RWPE2 (cell line): ENCODE measurements around the gene PMEPA1.

ENCODE experiments used
- ATAC-seq: fragments of 200-7000 bp; cut with Tn5 transposase; 3 replicates; pipeline ENCODE4 v1.9.1; 2021; ENCODE audit warnings: low read depth
- DNase-seq: peaks from one replicate; pipeline ENCODE4 v3.0.0-alpha.2; 2020; ENCODE audit warnings: low spot score
- H3K27ac ChIP-seq: fragments of 450-650 bp; 2 replicates; pipeline ENCODE4 v1.5.1; 2017; ENCODE audit warnings: mild to moderate bottlenecking; ENCODE audit not compliant: poor library complexity, severe bottlenecking
- H3K27me3 ChIP-seq: fragments of 250-450 bp; sonication (Bioruptor Pico); 2 replicates; pipeline ENCODE4 v1.5.1; 2021; ENCODE audit warnings: mild to moderate bottlenecking, moderate library complexity; ENCODE audit not compliant: insufficient read depth, poor library complexity, severe bottlenecking
- H3K36me3 ChIP-seq: fragments of 250-450 bp; sonication (Bioruptor Pico); 2 replicates; pipeline ENCODE4 v1.5.1; 2020; ENCODE audit warnings: low read depth, mild to moderate bottlenecking, moderate library complexity
- H3K4me1 ChIP-seq: fragments of 250-450 bp; sonication (Bioruptor Pico); 2 replicates; pipeline ENCODE4 v1.5.1; 2021; ENCODE audit warnings: mild to moderate bottlenecking, moderate library complexity; ENCODE audit not compliant: insufficient read depth, poor library complexity, severe bottlenecking
- H3K4me3 ChIP-seq: fragments of 250-450 bp; sonication (Bioruptor Pico); 2 replicates; pipeline ENCODE4 v1.5.1; 2021; ENCODE audit warnings: mild to moderate bottlenecking, moderate library complexity; ENCODE audit not compliant: severe bottlenecking
- H3K9me3 ChIP-seq: fragments of 250-450 bp; sonication (Bioruptor Pico); 2 replicates; pipeline ENCODE4 v1.5.1; 2021; ENCODE audit warnings: mild to moderate bottlenecking, moderate library complexity; ENCODE audit not compliant: severe bottlenecking
- TF ChIP-seq, protein P1 (sequence below): fragments of 450-650 bp; IDR thresholded peaks from one replicate; pipeline ENCODE4 v1.5.1; 2017; ENCODE audit warnings: mild to moderate bottlenecking, moderate library complexity; ENCODE audit not compliant: poor library complexity, severe bottlenecking

Gene PMEPA1

DNA sequence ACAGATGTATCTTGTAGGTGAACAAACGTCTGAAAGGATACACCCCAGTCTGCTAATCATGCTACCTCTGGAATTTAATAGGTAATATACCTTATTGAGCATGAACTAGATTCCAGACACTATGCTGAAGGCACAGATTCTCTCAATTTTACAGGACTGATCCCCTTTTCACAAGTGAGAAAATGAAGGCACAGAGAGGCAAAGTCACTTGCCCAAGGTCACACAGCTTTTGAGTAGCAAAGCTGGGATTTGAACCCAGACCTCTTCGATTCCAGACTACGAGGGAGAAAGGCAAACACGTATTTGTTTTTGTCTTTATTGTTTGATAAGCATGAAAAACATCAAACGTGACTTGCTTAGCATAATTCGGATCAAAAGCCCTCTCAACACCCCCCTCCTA, 34.4 kb upstream of the PMEPA1 start:
- TF ChIP-seq, protein P1, sequence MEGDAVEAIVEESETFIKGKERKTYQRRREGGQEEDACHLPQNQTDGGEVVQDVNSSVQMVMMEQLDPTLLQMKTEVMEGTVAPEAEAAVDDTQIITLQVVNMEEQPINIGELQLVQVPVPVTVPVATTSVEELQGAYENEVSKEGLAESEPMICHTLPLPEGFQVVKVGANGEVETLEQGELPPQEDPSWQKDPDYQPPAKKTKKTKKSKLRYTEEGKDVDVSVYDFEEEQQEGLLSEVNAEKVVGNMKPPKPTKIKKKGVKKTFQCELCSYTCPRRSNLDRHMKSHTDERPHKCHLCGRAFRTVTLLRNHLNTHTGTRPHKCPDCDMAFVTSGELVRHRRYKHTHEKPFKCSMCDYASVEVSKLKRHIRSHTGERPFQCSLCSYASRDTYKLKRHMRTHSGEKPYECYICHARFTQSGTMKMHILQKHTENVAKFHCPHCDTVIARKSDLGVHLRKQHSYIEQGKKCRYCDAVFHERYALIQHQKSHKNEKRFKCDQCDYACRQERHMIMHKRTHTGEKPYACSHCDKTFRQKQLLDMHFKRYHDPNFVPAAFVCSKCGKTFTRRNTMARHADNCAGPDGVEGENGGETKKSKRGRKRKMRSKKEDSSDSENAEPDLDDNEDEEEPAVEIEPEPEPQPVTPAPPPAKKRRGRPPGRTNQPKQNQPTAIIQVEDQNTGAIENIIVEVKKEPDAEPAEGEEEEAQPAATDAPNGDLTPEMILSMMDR, result no peak
- H3K9me3 ChIP-seq, result no peaks in the 10 kb centered on the region
- peaks cover 12% of the 10 kb centered on the region for H3K4me1 ChIP-seq
- H3K4me3 ChIP-seq, result no peak overlapping the region
- H3K36me3 ChIP-seq, result no peaks in the 10 kb centered on the region
- no peaks in the 10 kb centered on the region for H3K27me3 ChIP-seq
- H3K27ac ChIP-seq, result no peak overlapping the region
- ATAC-seq, result no peak
- DNase-seq, result no peak

DNA sequence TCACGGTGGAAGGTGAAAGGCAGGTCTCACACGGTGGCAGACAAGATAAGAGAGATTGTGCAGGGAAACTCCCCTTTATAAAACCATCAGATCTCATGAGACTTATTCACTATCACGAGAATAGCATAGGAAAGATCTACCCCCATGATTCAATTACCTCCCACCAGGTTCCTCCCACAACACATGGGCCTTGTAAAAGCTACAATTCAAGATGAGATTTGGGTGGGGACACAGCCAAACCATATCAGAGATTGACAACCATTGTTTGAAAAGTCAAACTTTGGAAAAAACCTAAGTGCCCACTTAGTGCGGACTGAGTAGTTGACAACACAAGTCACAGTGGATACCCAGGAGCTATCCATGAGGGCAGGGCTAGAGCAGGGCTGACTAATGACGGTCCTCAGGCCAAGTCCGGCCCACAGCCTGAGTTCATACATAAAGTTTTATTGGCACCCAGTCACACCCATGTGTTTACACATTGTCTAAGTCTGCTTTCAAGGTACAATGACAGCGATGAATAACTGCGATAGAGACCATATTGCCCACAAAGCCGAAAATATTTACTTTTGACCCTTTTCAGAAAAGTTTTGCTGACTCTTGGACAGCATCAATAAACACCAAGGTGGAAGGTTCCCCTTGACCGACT, 33.8 kb upstream of the PMEPA1 start:
- no peaks in the 10 kb centered on the region for H3K9me3 ChIP-seq
- TF ChIP-seq, protein P1, result no peak
- no peaks in the 10 kb centered on the region for H3K36me3 ChIP-seq
- peak; percentile 68 for DNase-seq
- peaks cover 7% of the 10 kb centered on the region for H3K4me1 ChIP-seq
- no peaks in the 10 kb centered on the region for H3K27me3 ChIP-seq
- ATAC-seq, result no peak
- H3K27ac ChIP-seq, result no peak overlapping the region
- no peak overlapping the region for H3K4me3 ChIP-seq

DNA sequence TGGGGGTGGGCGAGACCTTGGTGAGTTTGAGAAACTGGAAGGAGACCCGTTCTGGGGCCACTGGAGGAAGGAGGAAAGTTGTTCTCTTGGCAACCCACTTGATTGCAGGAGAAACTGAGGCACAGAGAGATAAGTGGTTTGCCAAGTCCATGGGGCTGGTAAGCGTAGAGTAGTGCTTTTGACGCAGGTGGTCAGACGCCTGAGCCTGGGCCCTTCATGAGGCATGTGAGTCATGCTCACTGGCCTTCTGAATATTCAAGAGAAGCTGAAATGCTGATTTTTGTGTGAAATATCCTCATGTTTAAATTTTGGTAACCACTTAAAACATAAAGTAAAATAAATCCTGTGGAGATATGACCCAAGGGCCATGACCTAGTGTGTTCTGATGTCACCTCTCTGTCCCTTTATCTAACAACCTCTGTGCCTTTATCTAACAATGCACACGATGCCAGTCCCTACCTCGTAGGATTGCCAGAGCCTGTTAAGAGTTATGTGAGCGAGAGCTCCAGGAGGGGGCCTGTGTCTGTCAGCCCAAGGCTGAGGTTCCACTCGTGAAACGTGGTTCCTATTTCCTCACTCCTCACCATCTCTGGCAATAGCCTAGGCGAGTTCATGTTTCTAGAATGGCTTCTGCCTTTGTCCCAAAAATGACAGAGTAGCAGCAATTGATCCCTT, 32.8 kb upstream of the PMEPA1 start:
- peak; percentile 64 for DNase-seq
- TF ChIP-seq, protein P1, result no peak
- Histone ChIP-seq H3K9me3 (no peaks in the 10 kb centered on the region), H3K27ac (no peak overlapping the region), H3K4me3 (no peak overlapping the region), H3K36me3 (no peaks in the 10 kb centered on the region), H3K27me3 (no peaks in the 10 kb centered on the region), H3K4me1 (no peaks in the 10 kb centered on the region)
- ATAC-seq, result no peak

DNA sequence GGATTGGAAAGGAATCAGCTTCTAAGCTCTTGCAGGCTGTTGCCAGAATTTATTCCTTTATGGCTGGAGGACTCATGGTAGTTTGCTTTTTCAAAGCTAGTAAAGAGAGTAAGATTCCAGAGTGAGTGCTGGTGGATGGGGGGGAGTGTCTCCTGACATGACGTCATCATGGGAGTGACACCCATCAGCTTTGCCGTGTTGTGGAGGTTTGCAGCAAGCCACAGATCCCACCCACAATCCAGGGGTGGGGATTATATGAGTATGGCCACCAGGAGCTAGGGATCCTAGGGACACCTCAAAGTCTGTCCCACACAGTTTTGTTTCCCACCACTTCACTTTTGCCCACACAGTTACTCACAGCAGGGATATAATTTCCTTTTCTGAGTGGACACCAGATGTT, 28.7 kb upstream of the PMEPA1 start:
- Histone ChIP-seq H3K4me1 (no peaks in the 10 kb centered on the region), H3K36me3 (no peaks in the 10 kb centered on the region), H3K9me3 (no peaks in the 10 kb centered on the region), H3K27ac (no peak overlapping the region), H3K4me3 (no peak overlapping the region), H3K27me3 (no peaks in the 10 kb centered on the region)
- TF ChIP-seq, protein P1, result no peak
- DNase-seq (no peak), ATAC-seq (peak; percentile 40; the same call in 1 of the 3 replicates)

DNA sequence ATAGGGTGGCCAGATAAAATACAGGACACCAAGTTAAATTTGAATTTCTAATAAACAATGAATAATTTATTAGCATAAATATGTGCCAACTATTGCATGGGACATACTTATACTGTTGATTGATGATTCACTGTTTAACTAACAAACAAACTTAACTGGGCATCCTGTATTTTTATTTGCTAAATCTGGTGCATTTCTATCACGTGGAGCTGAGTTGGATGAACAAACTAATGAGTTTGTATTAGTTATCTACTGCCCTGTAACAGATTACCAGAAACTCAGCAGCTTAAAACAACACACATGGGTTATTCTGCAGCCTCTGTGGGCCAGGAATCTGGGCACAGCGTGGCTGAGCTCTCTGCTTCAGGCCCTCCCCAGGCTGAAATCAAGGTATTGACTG, 28.2 kb upstream of the PMEPA1 start:
- ATAC-seq, result no peak
- no peaks in the 10 kb centered on the region for H3K4me1 ChIP-seq
- H3K27ac ChIP-seq, result no peak overlapping the region
- no peak for DNase-seq
- no peaks in the 10 kb centered on the region for H3K9me3 ChIP-seq
- H3K27me3 ChIP-seq, result no peaks in the 10 kb centered on the region
- TF ChIP-seq, protein P1, result no peak
- no peak overlapping the region for H3K4me3 ChIP-seq
- H3K36me3 ChIP-seq, result no peaks in the 10 kb centered on the region
